Measurements from ENCODE around the gene PRIM2.
A peak's percentile ranks its signal among the peaks of the same experiment; 100 is the strongest.
"Not testable (repeated sequence)": the region's sequence is repeated elsewhere in the genome, so short reads cannot be mapped to it uniquely, and the experiment has no call there.

The PRIM2 gene

GRCh38 chr6:57449496-57450066 lies 132.2 kb downstream of the PRIM2 start:
- DNase-seq (ENCODE audit: low read depth); H3K4me3 ChIP-seq (ENCODE audit: low read length): not testable (repeated sequence)

DNA sequence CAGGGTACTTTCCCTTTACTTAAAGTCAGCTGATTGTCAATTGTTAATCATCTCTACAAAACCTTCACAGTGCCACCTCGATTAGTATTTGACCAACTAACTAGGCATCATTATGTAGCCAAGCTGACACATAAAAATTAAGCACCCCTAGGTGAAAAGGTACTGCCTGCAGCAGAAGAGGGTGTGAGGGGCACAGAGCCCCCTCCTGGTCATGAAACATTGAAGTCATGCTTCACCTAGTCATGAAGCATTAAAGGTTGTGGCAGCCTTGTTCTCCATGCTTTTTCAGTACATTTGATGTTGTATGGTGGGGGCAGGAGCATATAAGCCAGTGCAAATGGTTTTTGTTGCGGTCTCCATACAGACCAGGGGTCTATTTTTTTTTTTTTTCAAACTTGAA lies 142.4 kb downstream of the PRIM2 start:
- not testable (repeated sequence) for H3K4me3 ChIP-seq (ENCODE audit: low read length); DNase-seq (ENCODE audit: low read depth)

GRCh38 chr6:57461022-57461421 lies 143.6 kb downstream of the PRIM2 start:
- not testable (repeated sequence) for DNase-seq (ENCODE audit: low read depth); H3K4me3 ChIP-seq (ENCODE audit: low read length)

DNA sequence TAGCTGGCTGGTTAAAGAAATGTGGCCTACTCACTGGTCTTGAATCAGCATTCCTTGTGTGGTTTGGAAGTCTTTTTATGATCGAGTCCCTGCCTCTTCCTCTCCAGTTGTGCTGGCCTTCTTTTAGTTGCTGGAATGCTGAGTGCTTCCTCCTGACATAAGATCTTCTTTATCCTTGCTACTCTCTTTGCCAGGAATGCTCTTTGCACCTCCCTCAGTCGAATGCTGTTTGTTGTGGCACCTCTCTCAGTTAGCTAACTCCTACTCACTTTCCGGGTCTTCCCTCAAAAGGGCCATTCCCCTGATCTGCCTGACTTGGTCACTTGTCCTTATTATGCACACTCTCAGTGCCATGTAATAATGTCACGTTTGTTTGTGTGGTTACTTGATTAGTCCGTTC lies 146.4 kb downstream of the PRIM2 start:
- peak; percentile 66 for DNase-seq (ENCODE audit: low read depth)

GRCh38 chr6:57465968-57466367 lies 148.5 kb downstream of the PRIM2 start:
- DNase-seq (ENCODE audit: low read depth); H3K4me3 ChIP-seq (ENCODE audit: low read length): not testable (repeated sequence)

More for the DNA sequence above, 146.4 kb downstream of the PRIM2 start:
- H3K4me3 ChIP-seq (ENCODE audit: low read length): not testable (repeated sequence)

DNA sequence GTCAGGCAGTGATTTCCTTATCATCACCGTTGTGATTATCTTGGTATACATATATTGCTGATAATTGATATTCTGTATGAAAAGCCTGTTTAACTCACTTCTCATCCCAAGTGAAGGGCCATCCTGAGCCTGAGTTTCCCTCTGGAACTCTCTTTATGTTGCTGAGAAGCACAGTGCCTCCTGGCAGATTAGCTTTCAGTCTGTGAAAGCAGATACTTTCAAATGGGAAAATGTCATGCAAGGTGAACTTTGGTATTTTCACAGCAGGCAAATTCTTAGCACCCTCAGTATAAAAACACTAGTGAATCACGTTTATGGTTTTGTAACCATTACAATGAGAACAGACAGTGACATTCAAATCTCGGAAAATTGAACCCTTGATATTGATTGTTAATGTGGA lies 151.6 kb downstream of the PRIM2 start:
- H3K4me3 ChIP-seq (ENCODE audit: low read length): no peak overlapping the region
- TF ChIP-seq, protein P1, sequence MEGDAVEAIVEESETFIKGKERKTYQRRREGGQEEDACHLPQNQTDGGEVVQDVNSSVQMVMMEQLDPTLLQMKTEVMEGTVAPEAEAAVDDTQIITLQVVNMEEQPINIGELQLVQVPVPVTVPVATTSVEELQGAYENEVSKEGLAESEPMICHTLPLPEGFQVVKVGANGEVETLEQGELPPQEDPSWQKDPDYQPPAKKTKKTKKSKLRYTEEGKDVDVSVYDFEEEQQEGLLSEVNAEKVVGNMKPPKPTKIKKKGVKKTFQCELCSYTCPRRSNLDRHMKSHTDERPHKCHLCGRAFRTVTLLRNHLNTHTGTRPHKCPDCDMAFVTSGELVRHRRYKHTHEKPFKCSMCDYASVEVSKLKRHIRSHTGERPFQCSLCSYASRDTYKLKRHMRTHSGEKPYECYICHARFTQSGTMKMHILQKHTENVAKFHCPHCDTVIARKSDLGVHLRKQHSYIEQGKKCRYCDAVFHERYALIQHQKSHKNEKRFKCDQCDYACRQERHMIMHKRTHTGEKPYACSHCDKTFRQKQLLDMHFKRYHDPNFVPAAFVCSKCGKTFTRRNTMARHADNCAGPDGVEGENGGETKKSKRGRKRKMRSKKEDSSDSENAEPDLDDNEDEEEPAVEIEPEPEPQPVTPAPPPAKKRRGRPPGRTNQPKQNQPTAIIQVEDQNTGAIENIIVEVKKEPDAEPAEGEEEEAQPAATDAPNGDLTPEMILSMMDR (conservative IDR thresholded peaks at IDR 0.05; ENCODE audit: low read length): no peak
- DNase-seq (ENCODE audit: low read depth): no peak

DNA sequence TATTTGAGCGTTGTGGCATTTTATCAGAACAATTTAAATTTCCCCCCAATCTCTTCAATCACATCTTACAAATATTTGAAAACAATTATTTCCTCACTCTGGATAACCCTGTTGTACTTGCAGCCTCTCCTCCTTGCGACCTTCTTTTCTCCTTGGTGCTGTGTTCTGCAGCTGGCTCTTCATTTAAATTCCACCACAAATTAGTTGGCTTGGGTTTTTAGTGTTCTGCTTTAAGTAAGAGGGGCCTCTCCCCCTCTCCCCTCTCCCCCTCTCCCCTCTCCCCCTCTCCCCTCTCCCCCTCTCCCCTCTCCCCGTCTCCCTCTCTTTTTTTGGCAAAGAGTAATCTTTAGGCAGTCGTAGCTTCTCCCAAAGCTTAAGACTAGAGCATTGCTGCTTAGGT lies 152.7 kb downstream of the PRIM2 start:
- DNase-seq (ENCODE audit: low read depth); H3K4me3 ChIP-seq (ENCODE audit: low read length): not testable (repeated sequence)

- not testable (repeated sequence) for H3K4me3 ChIP-seq (ENCODE audit: low read length); DNase-seq (ENCODE audit: low read depth)
These were observed 154.0 kb downstream of the PRIM2 start for GRCh38 chr6:57471314-57471864.

DNA sequence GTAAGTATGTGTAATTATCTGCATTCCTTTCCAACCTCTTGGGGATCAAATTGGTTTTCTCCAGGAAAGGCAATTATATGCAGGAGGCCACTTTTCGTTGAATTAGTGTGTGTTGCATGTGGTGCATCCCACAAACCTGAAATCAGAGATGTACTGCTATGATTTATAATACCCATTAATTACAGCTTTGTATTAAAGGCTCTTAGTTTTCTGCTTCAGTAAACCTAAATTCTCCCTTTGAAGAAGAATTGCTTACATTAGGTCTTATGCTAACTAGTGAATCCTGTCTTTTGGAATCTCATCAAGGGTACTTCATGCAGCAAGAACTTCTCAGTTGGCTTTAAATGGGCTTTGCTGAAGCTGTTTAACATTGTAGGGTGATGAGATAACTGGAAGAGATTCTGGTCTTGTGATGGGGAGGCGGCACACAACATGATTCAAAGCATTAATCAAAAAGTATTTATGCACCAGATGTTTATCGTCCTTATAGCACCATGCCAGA lies 155.5 kb downstream of the PRIM2 start:
- H3K4me3 ChIP-seq (ENCODE audit: low read length): not testable (repeated sequence)
- DNase-seq (ENCODE audit: low read depth): peak; percentile 99

DNA sequence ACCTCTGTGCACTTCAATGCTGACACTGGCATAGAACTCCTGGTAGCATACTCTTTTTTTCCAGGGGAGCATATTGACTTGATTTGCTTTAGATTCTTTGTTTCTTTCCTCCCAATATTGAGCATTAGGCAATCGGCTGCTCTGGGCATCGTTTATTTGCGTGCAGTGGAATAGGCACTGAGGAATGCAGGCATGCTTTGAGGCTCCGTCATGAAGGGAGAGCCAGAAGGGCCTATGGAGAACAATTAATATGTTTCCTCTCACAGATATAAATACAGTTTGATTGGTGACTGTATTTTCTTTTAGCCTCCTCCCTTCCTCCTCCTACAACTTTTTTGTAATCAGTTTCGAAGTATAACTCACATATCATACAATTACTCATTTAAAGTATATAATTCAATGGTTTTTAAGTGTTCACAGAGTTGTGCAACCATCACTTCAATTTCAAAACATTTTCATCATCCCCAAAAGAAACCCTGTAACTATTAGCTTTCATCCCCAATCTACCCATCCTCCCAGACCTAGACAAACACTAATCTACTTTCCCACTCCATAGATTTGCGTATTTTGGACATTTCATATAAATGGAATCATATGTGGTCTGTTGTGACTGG lies 157.5 kb downstream of the PRIM2 start:
- peak; percentile 96 for DNase-seq (ENCODE audit: low read depth)
- H3K4me3 ChIP-seq (ENCODE audit: low read length): not testable (repeated sequence)

DNA sequence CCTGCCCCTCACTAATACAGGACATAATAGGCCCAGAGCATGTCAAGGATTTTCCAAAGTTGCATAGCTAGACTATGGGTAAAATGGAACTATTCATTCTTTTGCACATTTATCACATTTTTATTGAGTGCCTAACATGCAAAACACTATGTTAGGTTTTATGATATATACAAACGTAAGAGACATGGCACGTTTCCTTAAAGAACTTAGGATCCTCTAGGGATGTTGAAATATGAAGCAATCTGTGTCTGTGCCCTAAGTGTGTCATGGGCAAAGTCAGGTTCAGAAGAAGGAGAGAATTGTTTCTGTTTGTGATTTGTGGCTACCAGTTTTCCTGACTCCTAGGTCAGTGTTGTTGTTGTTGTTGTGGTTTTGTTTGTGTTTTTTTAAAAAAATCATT lies 158.2 kb downstream of the PRIM2 start:
- not testable (repeated sequence) for H3K4me3 ChIP-seq (ENCODE audit: low read length)
- DNase-seq (ENCODE audit: low read depth): peak; percentile 71

- not testable (repeated sequence) for DNase-seq (ENCODE audit: low read depth); H3K4me3 ChIP-seq (ENCODE audit: low read length)
These were observed 162.8 kb downstream of the PRIM2 start for GRCh38 chr6:57480194-57480593.

GRCh38 chr6:57481121-57481520 lies 163.7 kb downstream of the PRIM2 start:
- not testable (repeated sequence) for DNase-seq (ENCODE audit: low read depth); H3K4me3 ChIP-seq (ENCODE audit: low read length)

- not testable (repeated sequence) for DNase-seq (ENCODE audit: low read depth); H3K4me3 ChIP-seq (ENCODE audit: low read length)
These were observed 165.0 kb downstream of the PRIM2 start for GRCh38 chr6:57482471-57482870.

DNA sequence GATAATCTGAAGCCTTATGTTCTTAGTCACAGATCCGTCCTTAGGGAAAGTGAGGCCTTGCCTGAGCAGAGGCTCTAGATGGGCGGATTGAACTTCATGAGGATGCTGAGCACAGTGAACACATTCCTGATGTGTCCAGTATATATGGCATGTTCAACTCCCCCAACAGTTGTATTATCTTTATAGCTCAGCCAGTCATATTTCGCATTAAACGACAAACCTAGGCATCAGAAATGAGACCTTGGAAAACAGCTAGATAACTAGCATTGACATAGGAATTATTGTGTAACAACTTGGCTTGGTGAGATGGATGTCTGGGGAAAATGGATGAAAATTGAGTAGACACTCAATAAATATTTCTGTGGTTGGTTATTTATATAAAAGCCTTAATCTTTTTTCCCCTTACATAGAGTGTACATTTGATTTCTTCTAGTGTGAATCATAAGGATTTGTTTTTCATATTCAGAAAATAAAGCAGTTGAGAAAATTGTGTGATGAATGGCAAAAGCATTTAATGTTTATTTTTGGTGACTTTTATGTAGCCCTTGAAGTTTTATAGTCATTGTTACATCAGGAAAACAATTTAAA lies 169.2 kb downstream of the PRIM2 start:
- H3K4me3 ChIP-seq (ENCODE audit: low read length): not testable (repeated sequence)
- DNase-seq (ENCODE audit: low read depth): peak; percentile 45

- not testable (repeated sequence) for H3K4me3 ChIP-seq (ENCODE audit: low read length)
- DNase-seq (ENCODE audit: low read depth): peak; percentile 18
These were observed 171.1 kb downstream of the PRIM2 start for GRCh38 chr6:57488551-57488950.

- DNase-seq (ENCODE audit: low read depth): not testable (repeated sequence)
These were observed 172.5 kb downstream of the PRIM2 start for GRCh38 chr6:57489887-57490286.

GRCh38 chr6:57491795-57492194 lies 174.4 kb downstream of the PRIM2 start:
- not testable (repeated sequence) for H3K4me3 ChIP-seq (ENCODE audit: low read length); DNase-seq (ENCODE audit: low read depth)

More at GRCh38 chr6:57489887-57490286, 172.5 kb downstream of the PRIM2 start:
- not testable (repeated sequence) for H3K4me3 ChIP-seq (ENCODE audit: low read length)

- not testable (repeated sequence) for DNase-seq (ENCODE audit: low read depth); H3K4me3 ChIP-seq (ENCODE audit: low read length)
These were observed 178.8 kb downstream of the PRIM2 start for GRCh38 chr6:57496251-57496650.
